Measurements from ENCODE around the gene CRIM1. TPM values are rescaled to one million over a fixed set of nuclear protein-coding genes. Genes with fewer than 3 reads are reported as not detected.

Gene CRIM1
- total RNA-seq, 1 donor from 2014 or later = 57.2 TPM

- peak; percentile 22 for DNase-seq
Observed at GRCh38 chr2:36582538-36582937, 227.0 kb downstream of the CRIM1 start.

DNA sequence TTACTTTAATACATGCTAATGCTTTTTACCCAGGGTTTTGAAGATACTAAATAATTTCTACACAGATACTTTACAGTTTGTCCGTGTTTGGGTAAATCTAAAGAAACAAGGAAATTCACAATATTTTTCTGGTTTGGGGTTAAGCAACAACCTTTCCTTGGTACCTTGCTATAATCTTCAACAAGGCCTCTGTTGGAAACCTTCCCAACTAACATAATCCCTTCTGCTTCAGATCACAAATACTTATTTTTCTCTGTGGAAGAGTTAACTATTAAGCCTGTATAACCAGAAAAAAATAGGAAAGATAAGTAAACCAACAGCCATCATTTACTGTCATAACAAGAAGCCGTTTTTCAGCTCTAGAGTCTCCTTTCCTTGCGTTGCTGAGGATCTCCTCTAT, 227.4 kb downstream of the CRIM1 start:
- no peak for DNase-seq

DNA sequence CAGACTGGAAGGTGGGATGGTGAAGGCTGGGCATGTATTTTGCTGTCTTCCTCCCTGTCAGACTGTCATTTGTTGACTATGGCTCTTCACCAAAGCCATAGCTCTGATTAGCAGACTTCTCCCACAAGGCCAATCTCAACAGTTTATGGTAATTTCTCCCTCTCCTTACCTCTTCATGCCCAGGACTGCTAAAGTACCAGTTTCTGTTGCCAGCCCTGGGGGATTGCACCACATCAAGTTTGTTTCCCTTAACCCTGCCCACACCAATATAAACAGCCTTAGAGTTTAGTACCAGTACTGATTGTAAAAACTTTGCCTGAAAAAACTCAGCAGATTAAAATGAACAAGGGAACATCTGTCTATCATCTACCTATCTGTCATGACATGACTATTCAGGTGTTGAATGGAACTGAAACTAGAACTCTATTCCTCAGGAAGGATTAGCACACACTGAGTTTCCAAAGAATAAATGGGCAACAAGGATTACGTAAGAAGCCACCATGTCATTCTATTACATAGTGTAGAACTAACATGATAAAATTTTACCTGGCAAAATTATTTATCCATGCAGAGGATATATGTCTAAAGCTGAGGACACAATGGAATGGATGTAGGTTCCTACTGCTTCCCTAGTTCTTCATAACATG, 228.7 kb downstream of the CRIM1 start:
- DNase-seq = no peak

DNA sequence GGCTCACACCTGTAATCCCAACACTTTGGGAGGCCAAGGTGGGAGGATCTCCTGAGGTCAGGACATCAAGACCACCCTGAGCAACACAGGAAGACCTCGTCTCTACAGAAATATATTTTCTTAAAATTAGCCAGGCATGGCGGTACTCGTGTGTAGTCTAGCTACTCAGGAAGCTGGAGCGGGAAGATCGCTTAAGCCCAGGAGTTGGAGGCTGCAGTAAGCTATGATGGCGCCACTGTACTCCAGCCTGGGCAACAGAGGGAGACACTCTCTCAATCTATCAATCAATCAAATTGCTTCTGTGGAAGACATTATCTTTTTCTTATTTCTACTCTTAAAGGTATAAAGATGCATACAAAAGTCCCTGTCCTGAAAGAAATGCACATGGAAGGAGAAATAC, 231.1 kb downstream of the CRIM1 start:
- DNase-seq = no peak

DNA sequence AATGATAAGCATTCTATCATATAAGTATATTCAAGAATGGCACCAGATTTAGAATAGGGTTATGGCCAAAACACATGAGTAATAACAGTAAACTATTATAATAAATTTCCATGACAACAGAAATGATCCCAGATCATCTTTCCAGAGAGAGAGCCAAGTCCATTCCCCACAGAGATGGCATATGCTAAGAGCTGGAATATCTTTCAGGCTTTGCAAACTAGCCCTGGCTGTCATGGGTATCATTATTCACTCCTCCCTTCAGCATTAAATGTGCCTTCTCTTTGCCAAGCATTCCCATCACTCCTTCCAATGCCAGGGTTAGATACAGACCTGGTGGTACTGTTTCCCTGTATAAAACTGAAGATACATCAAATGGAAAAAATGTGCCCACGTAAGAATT, 231.5 kb downstream of the CRIM1 start:
- DNase-seq = peak; percentile 74

GRCh38 chr2:36587556-36587955, 232.0 kb downstream of the CRIM1 start:
- no peak for DNase-seq

GRCh38 chr2:36589230-36589630, 233.7 kb downstream of the CRIM1 start:
- DNase-seq = peak; percentile 33

DNA sequence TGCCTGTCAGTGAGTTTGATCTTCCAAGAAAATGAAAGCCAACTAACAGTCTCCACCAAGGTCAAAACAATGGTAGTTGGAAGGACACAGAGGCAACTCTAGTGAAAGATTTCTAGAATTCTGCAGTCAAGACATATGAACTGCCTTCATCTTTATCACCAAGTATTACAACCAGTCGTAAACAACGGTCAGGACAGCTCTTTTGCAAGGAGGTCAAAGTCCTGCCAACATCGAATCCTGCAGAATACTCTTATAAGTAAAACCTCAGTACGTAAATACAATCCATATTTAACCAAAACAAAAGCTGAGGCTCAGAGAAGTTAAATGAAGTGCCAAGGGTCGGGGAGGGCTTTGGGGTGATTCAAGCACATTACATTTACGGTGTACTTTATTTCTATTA, 239.3 kb downstream of the CRIM1 start:
- DNase-seq = no peak

DNA sequence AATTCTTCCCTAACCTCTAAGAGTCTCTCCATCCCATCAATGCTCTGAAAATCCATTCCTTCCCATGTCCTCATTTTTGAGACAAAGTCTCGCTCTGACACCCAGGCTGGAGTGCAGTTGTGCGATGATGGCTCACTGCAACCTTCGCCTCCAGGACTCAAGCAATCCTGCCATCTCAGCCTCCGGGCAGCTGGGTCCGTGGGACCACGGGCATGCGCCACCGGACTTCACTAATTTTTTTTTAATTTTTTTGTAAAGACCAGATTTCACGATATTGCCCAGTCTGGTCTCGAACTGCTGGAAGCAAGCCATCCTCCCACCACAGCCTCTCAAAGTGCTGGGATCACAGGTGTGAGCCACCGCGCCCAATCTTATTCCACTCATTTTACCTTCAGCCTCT, 240.8 kb downstream of the CRIM1 start:
- DNase-seq = no peak

- DNase-seq = no peak
Observed at GRCh38 chr2:36597003-36597531, 241.5 kb downstream of the CRIM1 start.

DNA sequence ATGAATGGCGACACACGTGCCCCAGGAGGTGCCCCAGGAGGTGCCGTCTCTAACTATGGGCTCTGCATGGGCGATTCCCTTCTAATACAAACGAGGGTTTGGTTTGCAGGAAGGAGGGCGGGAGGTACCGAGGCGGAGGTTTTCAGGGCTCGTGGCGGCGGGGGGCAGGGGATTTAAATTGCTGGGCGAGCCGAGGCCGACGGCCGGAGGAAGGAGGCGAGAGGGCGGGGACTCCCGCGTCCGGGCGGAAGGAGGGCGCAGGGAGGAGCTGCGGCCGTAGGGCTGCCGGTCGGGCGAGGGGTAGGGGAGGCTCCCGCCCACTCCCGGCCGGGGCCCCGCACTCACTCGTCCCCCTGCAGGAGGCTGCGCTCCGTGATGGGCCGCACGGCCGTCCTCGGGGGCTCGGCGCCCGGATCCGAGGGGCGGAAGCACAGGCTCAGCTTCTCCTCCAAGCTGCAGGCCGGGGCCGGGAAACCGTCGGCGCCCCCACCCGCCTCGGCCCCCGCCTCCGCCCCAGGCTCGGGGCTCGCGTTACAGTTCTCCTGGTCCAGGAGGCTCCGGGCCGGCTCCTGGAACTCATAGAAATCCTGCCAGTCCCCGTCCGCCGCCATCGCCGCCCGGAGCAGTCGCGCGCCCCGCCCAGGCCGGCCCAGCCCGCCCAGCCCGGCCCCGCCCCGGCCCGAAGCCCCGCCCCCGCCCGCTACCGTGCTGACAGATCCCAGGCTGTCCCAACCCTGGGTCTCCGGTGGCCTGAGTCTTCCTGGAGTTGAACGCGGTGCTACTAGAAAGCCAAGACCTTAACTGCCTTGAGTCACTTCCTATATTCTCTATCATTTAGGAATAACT, 242.2 kb downstream of the CRIM1 start, which contains the start of gene FEZ2:
TSS of gene FEZ2 (minus strand) at position 637 of the 846 bp plus-strand sequence. CDS start at position 611, 26 bp downstream.
- DNase-seq = peak; percentile 87

Other genes with a start within 250 kb of the CRIM1 start
- gene FEZ2, start 242.4 kb downstream of the CRIM1 start, total RNA-seq = 96.6 TPM

Measured in tongue (tissue), 2 donors.